Activated naive CD4-positive, alpha-beta T cell treated with anti-CD3 and anti-CD28 coated beads, Interleukin-2, amount 50 U/mL, for 72 hours (primary cell): ENCODE results near the gene KRTAP5-11. TPM values are rescaled to one million over a fixed set of nuclear protein-coding genes. Genes with fewer than 3 reads are reported as not detected.

ENCODE experiments used
- total RNA-seq, 2 donors: library from RNA; stranded (reverse); gene quantifications; one replicate each; pipeline ENCODE4 v1.2.3, GENCODE V29; 2022

KRTAP5-11 gene
- total RNA-seq, 2 donors from 2014 or later, result not detected

Other genes with a start within 250 kb of the KRTAP5-11 start
- gene DHCR7, start 134.5 kb downstream of the KRTAP5-11 start, total RNA-seq, result 10 to 100 TPM; 41.4 to 54.1 TPM
- 100 to 1,000 TPM; 102 to 135 TPM for gene NADSYN1, start 129.7 kb downstream of the KRTAP5-11 start, total RNA-seq
- not detected for gene KRTAP5-7, start 55.6 kb downstream of the KRTAP5-11 start, total RNA-seq
- gene KRTAP5-8, start 44.9 kb downstream of the KRTAP5-11 start, total RNA-seq, result not detected
- not detected for gene KRTAP5-9, start 34.5 kb downstream of the KRTAP5-11 start, total RNA-seq
- not detected for gene KRTAP5-10, start 17.3 kb downstream of the KRTAP5-11 start, total RNA-seq